GM21423 (cell line): ENCODE results near the gene GJB3.
"Not testable (repeated sequence)": the region's sequence is repeated elsewhere in the genome, so short reads cannot be mapped to it uniquely, and the experiment has no call there.

ENCODE experiments used
- ATAC-seq: cut with Tn5 transposase; IDR thresholded peaks from one replicate; pipeline ENCODE4 v1.9.1; 2021; ENCODE audit warnings: mild to moderate bottlenecking, moderate library complexity; ENCODE audit not compliant: unreplicated experiment

Gene GJB3

DNA sequence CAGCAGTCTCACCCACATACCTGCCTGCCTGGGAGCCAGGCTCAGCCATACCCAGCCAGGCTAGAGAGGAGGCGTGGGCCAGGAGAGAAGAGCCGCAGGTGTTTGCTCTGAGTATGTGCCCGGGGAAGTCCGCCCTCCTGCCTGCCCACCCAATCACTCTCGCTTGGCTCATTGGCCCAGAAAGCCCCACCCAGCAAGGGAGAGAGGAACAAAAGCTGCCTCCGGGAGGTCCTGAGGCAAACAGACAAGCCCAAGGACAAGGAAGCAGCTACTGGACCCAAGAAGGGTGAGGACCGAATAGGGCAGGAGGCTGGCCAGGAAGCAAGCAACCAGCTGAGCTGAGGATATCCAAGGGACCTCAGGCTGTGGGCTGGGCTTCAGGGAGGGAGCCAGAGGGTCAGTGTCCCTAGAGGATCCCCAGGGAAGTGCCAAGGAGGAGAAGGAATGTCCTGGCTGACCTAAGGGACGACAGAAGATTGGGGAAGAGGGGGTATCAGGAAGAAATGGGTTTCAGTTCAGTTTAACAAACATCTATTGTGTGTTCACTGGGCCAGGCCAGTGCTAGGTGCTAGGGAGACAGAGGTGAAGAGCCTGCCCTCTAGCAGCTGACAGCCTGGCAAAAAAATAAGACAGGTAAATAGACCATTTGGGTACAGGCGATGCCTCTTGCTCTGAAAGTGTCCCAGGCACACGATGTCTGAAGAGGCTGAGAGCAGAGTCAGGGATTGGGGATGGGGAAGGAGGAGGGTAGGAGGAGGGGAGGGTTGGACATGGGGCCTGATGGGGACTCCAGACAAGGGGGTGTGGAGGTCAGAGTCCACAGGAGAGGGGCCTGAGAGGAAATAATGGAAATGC lies 21.3 kb upstream of the GJB3 start, which contains the start of gene GJB4:
TSS of gene GJB4 (plus strand) at position 238 of the 855 bp plus-strand sequence. CDS start 1,515 bp downstream, outside the sequence.
- ATAC-seq: no peak

DNA sequence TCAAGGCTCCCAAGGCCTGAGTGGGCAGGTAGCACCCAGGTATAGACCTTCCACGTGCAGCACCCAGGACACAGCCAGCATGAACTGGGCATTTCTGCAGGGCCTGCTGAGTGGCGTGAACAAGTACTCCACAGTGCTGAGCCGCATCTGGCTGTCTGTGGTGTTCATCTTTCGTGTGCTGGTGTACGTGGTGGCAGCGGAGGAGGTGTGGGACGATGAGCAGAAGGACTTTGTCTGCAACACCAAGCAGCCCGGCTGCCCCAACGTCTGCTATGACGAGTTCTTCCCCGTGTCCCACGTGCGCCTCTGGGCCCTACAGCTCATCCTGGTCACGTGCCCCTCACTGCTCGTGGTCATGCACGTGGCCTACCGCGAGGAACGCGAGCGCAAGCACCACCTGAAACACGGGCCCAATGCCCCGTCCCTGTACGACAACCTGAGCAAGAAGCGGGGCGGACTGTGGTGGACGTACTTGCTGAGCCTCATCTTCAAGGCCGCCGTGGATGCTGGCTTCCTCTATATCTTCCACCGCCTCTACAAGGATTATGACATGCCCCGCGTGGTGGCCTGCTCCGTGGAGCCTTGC lies 19.7 kb upstream of the GJB3 start:
- ATAC-seq: no peak

DNA sequence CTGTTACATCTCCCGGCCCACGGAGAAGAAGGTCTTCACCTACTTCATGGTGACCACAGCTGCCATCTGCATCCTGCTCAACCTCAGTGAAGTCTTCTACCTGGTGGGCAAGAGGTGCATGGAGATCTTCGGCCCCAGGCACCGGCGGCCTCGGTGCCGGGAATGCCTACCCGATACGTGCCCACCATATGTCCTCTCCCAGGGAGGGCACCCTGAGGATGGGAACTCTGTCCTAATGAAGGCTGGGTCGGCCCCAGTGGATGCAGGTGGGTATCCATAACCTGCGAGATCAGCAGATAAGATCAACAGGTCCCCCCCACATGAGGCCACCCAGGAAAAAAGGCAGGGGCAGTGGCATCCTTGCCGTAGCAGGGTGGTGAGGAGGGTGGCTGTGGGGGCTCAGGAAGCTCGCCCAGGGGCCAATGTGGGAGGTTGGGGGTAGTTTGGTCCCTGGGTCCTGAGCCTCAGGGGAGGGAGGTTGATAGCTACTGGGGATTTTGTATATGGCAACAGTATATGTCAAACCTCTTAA lies 19.2 kb upstream of the GJB3 start:
- ATAC-seq: no peak

DNA sequence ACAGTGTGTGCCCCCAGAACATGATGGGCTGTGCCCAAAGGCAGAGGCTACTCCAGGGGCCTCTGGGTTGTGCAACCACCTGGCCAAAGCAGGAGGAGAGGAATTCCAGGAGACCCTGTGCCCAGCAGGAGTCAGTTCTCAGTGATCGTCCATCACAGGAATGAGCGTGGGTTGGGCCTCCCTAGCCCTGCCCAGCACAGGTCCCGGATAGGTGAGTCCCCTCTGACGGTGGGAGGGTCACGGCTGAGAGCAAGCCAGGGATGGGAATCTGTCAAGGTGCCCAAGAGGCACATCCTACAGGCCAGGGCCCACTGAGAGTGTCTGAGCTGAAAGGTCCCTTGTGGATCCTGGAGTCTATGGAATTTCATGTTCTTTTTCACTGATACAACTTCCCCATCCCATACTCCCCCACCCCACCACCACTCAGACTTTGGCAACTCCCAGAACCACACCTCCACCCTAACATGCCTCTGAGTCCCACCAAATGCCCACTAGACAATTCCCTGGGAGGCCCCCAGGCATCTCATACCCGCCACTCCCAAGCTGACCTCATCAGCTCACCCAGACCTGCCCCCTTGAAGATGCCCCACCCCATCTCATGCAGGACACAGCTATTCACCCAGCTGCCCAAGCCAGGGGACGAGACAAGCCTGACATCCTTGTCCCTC lies 18.4 kb upstream of the GJB3 start:
- ATAC-seq: no peak

DNA sequence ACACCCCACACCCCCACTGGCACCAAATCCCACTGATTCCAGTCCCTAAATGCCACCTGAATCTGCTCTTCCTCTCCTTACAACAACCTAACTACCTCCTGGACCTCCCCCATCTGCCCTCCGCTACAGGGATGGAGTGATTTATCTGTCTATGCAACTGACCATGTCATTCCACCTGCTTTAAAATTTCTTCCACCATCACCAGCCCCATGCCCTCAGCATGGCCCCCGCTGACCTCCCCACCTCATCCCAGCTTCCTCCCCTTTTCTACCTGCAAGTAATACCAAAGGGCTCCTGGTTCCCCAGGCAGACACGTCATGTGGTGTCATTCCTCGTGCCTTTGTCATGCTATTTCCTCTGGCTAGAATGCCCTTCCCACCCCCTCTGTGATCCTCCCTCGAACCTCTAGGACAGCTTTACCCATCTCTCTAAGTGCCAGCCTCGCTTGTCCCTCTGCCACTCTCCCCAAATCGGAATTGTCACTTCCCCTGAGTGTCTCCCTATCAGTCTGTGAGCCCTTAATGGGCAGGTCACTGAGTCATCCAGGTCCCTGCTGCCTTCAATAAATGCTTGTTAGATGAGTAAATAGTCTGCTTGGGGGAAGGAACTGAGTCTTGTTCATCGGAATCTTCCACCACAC lies 17.8 kb upstream of the GJB3 start:
- no peak for ATAC-seq

DNA sequence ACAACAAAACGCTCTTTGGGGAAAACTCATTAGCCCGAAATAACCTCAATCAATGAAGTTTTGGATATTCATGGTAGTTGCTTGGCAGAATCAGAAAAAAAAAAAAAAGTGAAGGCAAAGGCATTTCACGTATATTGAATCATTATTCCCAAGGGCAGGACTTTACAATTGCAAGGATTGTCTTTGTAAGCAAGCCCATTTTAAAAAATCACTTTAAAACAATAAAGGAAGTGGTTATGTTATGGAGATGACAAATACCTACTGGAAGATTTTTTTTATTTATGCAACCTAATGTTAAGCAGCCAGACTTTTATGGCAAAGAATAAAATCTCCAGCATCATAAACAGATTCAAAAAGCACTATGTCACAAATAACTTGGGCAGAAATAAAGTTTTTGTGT lies 12.2 kb upstream of the GJB3 start:
- ATAC-seq: no peak

DNA sequence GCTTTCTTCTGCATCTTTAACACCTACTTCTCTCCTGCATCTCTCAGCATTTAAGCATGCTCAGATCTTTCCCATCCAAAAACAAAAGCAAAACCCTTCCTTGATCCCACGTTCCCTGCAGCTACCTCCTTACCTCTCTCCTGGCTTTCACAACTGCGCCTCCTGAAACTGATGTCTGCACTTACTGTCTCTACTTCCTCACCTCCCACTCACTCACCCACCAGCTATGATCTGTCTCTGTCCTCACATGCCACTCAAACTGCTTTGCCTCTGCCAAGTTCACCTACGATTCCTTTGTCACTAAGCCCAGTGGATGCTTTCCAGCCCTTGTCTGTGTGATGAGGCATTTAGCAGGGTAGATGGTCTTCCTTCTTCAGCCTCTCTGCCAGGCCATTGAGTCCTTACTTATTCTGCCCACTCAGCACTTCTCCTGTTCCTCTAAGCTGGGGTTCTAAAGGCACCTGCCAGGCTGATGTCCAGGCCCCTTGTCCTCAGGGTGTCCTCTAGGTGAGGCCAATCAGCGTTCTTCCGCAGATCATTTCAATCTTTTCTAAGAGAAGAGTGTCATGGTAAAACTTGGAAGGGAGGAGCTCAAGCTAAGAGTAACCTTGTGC lies 10.0 kb upstream of the GJB3 start:
- ATAC-seq: no peak

DNA sequence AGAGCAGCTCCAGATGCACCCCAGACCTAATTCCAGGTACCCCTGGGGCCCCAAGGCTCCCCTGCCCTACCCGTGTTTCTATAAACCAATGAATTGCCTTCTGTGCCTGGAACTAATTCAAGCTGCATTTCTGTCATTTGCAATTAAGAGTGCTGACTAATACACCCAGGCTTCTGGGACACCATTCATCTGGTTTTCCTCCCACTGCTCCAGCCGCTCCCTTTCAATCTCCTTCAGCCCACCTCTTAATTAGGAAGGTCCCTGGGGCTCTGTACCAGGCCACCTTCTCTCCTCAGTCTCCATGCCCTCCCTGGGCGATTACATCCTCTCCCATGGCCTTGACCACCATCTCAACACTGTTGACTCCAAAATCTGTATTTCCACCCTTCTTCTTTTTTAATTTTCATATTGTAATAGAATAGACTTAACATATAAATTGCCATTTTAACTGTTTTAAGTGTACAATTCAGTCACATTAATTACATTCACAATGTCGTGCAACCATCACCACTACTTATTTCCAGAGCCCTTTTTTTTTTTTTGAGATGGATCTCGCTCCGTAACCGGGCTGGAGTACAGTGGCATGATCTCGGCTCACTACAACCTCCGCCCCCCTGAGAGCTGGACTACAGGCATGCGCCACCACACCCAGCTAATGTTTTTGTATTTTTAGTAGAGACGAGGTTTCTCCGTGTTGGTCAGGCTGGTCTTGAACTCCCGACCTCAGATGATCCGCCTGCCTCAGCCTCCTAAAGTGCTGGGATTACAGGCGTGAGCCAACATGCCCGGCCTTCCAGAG lies 9.2 kb upstream of the GJB3 start:
- no peak for ATAC-seq

DNA sequence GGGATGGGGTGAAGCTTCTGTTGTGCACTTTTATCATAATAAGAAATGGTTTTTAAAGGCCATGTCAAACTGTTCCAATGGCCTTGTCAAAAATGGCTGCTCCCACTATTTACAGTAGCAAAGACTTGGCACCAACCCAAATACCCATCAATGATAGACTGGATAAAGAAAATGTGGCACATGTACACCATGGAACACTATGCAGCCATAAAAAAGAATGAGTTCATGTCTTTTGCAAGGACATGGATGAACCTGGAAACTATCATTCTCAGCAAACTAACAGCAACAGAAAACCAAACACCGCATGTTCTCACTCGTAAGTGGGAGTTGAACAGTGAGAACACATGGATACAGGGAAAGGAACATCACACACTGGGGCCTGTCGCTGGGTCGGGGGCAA lies 7.9 kb upstream of the GJB3 start:
- not testable (repeated sequence) for ATAC-seq

DNA sequence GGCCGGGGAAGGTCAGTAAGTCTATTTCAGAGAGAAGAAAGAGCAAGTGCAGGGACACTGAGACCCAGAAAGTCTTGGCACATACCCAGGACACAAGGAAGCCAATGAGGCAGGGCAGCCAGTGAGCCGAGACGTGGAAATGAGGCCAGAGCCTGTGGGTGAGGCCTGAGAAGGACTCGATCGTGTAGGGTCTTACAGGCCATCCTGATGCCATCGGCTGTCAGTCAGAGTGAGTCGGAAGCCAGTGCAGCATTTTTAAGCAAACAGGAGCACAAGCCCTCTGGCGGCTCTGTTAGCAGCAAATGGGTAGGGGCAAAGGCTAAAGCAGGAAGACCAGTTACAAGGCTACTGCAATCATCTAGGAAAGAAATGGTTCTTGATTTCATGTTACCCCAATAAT lies 6.1 kb upstream of the GJB3 start:
- ATAC-seq: no peak

DNA sequence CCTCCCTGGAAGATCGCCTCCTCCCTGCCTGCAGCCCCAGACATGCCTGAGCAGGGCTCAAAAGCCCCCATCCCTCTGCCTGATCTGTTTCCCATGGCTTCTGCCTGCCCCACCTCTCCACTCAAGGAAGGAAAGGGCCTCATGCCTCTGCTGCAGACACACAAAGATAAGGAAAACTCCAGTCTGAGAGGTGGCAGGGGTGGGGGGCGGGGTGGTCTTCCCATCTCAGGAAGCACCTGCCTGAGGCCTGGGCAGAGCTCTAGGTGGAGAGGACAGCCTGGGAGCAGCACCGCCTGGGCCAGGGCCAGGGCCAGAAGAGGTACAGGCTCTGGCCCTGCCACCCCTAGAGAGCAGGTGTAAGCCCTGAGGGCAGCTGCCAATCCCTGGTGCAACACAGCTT lies 4.1 kb upstream of the GJB3 start:
- no peak for ATAC-seq

DNA sequence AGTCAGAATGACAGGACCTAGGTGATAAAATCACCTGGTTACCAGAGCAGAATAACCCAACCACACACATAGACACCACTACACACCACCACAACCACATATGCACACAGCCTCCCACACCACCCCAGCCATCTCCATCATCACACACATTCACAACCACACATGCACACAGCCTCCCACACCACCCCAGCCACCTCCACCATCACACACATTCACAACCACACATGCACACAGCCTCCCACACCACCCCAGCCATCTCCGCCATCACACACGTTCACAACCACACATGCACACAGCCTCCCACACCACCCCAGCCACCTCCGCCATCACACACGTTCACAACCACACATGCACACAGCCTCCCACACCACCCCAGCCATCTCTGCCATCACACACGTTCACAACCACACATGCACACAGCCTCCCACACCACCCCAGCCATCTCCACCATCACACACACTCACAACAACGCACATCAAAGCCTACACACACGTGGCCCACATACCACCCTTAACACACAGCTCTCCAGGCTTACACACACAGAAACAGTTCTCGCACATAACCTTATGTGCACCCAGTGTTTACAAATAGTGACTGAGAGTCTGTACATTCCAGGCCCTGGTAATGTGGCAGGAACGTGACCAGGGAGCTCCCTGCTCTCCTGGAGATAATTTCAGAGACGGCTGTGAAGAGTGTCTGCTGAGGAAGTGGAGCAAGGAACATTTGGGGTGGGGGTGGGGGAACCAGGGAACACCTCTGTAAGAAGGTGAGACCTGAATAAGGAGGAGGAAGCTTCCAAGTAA lies 3.3 kb upstream of the GJB3 start:
- ATAC-seq: no peak

DNA sequence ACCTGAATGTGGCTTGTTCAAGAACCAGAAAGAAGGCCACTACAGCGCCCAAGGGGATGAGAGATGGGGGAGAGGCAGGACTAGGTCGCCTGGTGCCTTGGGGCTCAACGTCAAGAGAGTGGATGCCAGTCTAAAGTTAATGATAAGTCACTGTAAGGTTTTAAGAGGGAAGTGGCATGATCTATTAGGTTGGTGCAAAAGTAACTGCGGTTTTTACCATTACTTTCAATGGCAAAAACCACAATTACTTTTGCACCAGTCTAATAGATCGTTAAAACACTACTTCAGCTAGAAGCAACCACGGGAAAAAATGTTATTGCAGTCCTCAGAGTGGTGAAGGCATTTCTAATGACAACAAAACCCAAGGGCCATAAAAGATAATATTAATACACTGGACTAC lies 2.6 kb upstream of the GJB3 start:
- ATAC-seq: no peak

DNA sequence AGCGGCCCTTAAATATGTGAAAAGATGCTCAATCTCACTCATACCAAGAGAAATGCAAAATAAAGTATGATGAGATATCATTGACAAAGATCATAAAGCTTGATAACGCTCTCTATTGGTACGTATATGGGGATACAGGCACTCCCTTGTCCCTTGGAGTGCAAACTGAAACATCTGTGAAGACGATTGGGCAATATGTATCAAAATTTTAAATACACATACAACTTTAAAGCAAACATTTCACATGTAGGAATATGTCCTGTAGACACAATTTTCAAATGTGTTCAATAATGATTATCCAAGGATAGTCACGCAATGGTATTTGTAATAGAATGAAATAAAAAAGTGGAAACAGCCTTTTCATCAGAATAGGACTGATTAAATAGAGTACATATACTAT lies 2.0 kb upstream of the GJB3 start:
- ATAC-seq: no peak

DNA sequence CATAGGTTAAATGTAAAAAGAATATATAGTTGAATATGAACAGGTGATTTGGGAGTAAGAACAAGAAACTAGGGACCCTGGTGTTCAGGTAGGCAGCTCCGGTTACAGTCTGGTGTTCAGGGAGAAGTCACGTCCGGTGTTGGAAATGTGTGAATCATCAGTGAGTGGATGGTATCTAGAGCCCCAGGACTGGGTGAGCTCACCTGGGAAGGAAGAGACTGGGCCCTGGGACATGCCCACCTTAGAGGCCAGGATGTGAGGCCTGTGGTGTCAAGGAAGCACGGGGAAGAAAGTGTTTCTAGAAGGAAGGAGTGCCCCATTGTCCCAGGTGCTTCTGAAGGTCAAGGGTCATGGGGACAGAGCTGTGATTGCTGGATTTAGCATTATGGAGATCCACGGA lies 1.5 kb upstream of the GJB3 start:
- ATAC-seq: no peak

DNA sequence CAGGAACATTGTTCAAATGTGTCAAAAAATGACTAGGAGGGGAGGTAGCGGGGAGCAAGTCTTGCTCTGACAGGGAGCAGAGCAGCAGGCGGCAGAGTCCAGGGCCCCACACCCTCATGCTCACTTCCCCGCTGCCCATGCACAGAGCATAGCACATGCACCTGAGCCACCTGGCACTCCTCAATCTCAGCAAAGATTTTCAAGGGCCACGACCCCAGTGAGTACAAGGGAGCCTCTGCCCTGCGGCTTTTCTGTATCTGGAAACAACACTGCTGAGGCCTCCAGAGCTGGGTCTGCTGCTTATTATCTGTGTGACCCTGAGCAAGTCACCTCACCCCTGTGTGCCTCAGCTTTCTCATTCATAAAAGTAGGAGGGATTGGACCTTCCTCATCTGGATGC lies 1.1 kb upstream of the GJB3 start:
- no peak for ATAC-seq

DNA sequence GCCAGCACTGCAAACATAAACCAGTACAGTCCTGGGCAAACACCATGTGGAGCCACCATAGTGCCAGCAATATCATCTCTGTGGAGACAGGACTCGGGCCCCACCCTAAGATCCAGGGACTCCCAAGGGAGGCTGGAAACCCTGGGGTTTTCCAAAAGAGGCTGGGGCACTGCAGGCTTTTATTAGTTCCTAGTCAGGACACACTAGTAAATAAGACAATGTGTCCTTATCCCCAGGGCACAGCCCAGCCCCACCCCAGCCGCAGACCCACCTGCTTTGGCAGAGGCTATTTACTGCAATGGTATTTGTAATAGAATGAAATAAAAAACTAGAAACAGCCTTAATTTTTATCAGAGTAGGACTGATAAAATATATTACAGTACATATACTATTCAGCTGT lies 486 bp upstream of the GJB3 start:
- ATAC-seq: no peak

DNA sequence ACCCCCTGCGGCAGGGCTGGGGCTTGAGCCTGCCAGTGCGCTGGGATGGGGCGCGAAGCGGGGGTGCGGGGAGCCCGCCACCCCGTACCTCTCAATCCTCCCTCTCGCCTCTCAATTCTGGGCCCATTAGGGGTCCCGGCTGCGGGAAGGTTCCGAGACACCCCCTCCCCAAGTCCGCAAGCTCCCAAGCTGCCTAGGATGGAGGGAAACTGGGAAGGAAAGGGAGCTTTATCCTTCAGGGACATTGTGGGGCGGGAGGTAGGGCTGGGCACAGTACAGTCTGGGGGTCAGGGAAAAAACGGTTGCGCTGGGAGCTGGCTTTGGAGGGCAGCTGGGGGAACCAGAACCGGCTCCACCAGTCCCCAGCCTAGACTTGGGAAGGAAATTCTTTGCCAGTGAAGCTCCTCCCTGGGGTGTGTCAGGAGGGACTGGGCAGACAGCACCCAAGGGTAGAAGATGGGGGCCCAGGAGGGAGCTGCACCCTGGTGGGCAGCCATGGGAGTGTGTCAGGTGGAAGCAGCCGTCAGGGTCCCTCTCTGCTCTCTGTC lies 904 bp downstream of the GJB3 start:
- ATAC-seq: no peak

DNA sequence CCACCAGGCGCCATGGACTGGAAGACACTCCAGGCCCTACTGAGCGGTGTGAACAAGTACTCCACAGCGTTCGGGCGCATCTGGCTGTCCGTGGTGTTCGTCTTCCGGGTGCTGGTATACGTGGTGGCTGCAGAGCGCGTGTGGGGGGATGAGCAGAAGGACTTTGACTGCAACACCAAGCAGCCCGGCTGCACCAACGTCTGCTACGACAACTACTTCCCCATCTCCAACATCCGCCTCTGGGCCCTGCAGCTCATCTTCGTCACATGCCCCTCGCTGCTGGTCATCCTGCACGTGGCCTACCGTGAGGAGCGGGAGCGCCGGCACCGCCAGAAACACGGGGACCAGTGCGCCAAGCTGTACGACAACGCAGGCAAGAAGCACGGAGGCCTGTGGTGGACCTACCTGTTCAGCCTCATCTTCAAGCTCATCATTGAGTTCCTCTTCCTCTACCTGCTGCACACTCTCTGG lies 3.8 kb downstream of the GJB3 start:
- ATAC-seq: no peak
